Measurements from ENCODE around the gene STK25.

Gene STK25

DNA sequence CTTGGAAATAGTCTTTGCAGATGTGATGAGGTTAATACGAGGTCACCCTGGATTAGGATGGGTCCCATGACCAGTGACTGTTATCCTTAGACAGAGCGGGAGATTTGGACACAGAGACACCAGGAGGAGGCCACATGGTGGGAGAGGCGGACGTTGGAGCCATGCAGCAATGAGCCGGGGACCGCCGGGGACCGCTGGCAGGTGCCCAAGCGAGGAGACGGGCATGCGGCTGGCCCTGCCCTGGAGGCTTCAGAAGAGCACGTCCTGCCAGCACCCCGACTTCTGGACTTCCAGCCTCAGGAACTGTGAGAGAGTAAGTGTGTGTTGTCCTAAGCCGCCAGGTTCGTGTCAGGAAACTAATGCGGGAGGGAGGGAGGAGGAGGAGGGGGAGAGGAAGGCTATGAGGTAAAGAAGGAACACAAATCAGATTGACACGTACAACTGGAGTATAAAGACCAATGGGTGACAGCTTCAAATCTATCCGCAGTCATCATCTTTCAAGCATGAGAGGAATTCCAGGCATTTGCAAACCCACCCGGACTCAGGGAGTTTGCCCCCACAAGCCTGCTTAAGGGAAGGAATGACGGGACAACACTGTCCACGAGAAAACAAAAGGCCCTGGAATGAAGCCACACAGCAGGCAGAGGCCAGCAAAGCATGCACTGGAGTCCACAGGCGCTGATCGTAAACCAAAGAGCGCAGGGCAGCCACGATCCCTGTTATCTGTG lies 38.6 kb upstream of the STK25 start:
- peak overlapping the region; percentile 83 for H3K18ac ChIP-seq (ENCODE audit: low read length)
- H2BK15ac ChIP-seq (ENCODE audit: low read length): no peak overlapping the region
- peaks cover 0 to 4% of the 10 kb centered on the region in 2 donors for H3K9me3 ChIP-seq (replicated peaks in 1 of 2; ENCODE audit: control insufficient read depth in 2 of 2, insufficient read depth in 1 of 2, low read depth in 1 of 2, low read length in 2 of 2)
- H3K4ac ChIP-seq (ENCODE audit: low read length): no peak overlapping the region
- H2BK5ac ChIP-seq (ENCODE audit: low read length): no peak overlapping the region
- no peak overlapping the region for H3K23ac ChIP-seq (ENCODE audit: low read depth, low read length, poor library complexity)
- peaks cover under 1 to 12% (median 11%) of the 10 kb centered on the region in 3 experiments for H3K27me3 ChIP-seq (ENCODE audit: control insufficient read depth in 3 of 3, insufficient read depth in 3 of 3, low read depth in 1 of 3, low read length in 3 of 3)
- no peak overlapping the region for H3K14ac ChIP-seq (ENCODE audit: low read length)
- H3K27ac ChIP-seq (replicated peaks; ENCODE audit: low read length): peak overlapping the region; percentile 33
- H3K36me3 ChIP-seq (replicated peaks in 1 of 2; ENCODE audit: control insufficient read depth in 2 of 2, insufficient read depth in 2 of 2, low read length in 2 of 2): no peaks in the 10 kb centered on the region
- H2BK12ac ChIP-seq (ENCODE audit: low read length): peak overlapping the region; percentile 11
- H3K9ac ChIP-seq (ENCODE audit: low read depth, low read length, poor library complexity): no peak overlapping the region
- no peak overlapping the region for H4K8ac ChIP-seq (ENCODE audit: low read depth, low read length)
- H3K4me1 ChIP-seq (ENCODE audit: control insufficient read depth in 2 of 2, insufficient read depth in 1 of 2, low read depth in 1 of 2, low read length in 2 of 2): peaks cover 8 to 16% of the 10 kb centered on the region in 2 donors
- no peak overlapping the region for H4K91ac ChIP-seq (ENCODE audit: low read depth, low read length, poor library complexity)
- H3K79me1 ChIP-seq (ENCODE audit: low read depth, low read length): peaks cover 2% of the 10 kb centered on the region
- H3K4me3 ChIP-seq (ENCODE audit: low read length in 2 of 2): no peak overlapping the region
- DNase-seq (ENCODE audit: low spot score): peak; percentile 65
- peak overlapping the region; percentile 15 for H2AK5ac ChIP-seq (ENCODE audit: low read depth, low read length)
- no CpG with 5 or more reads among the region's 25 CpGs for WGBS, 2 donors (ENCODE audit: extremely low coverage in 2 of 2, insufficient read length in 2 of 2, insufficient replicate concordance in 1 of 2)
- no peak overlapping the region for H3K4me2 ChIP-seq (ENCODE audit: insufficient read depth, low read length, poor library complexity, severe bottlenecking)
- peak overlapping the region; percentile 70 for H2AFZ ChIP-seq (ENCODE audit: low read length)
- no peak overlapping the region for H2BK120ac ChIP-seq (ENCODE audit: low read depth, low read length)

DNA sequence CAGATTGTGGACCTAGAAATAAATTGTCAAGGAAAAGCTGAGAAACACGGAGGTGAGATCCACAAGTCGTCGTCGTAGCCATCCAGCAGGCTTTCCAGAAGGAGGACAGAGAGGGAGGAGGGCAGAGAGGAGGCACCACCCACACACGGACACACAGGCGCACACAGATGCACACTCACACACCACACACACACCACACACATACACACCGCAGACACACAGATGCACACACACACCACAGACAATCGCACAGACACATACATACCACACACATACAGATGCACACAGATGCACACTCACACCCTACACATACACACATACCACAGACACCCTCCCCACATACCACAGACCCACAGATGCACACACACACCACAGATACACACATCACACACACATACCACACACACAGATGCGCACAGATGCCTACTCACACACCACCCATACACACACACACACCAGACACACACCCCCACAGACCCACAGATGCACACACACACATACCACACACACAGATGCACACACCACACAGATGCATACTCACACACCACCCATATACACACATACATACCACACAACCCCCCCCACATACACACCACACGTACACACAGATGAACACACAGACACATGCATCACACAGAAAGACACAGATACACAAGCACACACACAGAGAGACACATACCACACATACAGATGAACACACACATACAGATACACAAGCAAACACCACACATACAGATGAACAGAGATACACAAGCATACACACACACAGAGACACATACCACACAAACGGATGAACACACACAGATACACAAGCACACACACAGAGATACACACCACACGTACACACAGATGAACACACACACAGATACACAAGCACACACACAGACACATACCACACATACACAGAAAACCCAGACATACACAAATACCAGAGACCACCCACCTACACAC lies 37.4 kb upstream of the STK25 start:
- DNase-seq (ENCODE audit: low spot score): no peak
- Histone ChIP-seq H2BK15ac (ENCODE audit: low read length) (no peak overlapping the region), H2BK5ac (ENCODE audit: low read length) (no peak overlapping the region), H4K8ac (ENCODE audit: low read depth, low read length) (peak overlapping the region; percentile 45), H3K18ac (ENCODE audit: low read length) (no peak overlapping the region), H4K91ac (ENCODE audit: low read depth, low read length, poor library complexity) (peak overlapping the region; percentile 19), H3K4me1 (ENCODE audit: control insufficient read depth in 2 of 2, insufficient read depth in 1 of 2, low read depth in 1 of 2, low read length in 2 of 2) (peaks cover 9 to 23% of the 10 kb centered on the region in 2 donors), H3K23ac (ENCODE audit: low read depth, low read length, poor library complexity) (peak overlapping the region; percentile 8), H3K36me3 (replicated peaks in 1 of 2; ENCODE audit: control insufficient read depth in 2 of 2, insufficient read depth in 2 of 2, low read length in 2 of 2) (no peaks in the 10 kb centered on the region), H3K4me2 (ENCODE audit: insufficient read depth, low read length, poor library complexity, severe bottlenecking) (no peak overlapping the region), H3K14ac (ENCODE audit: low read length) (peak overlapping the region; percentile 33), H2BK120ac (ENCODE audit: low read depth, low read length) (no peak overlapping the region), H2BK12ac (ENCODE audit: low read length) (no peak overlapping the region), H3K4ac (ENCODE audit: low read length) (peak overlapping the region; percentile 30), H3K27ac (replicated peaks; ENCODE audit: low read length) (no peak overlapping the region), H3K27me3 (ENCODE audit: control insufficient read depth in 3 of 3, insufficient read depth in 3 of 3, low read depth in 1 of 3, low read length in 3 of 3) (peaks cover 8 to 21% (median 21%) of the 10 kb centered on the region in 3 experiments), H3K4me3 (ENCODE audit: low read length in 2 of 2) (peak overlapping the region in 1 of 2 donors; percentile 23), H2AFZ (ENCODE audit: low read length) (no peak overlapping the region), H3K9me3 (replicated peaks in 1 of 2; ENCODE audit: control insufficient read depth in 2 of 2, insufficient read depth in 1 of 2, low read depth in 1 of 2, low read length in 2 of 2) (peaks cover 0 to 4% of the 10 kb centered on the region in 2 donors), H2AK5ac (ENCODE audit: low read depth, low read length) (peak overlapping the region; percentile 16), H3K9ac (ENCODE audit: low read depth, low read length, poor library complexity) (peak overlapping the region; percentile 73), H3K79me1 (ENCODE audit: low read depth, low read length) (peaks cover 2% of the 10 kb centered on the region)
- WGBS, 2 donors (ENCODE audit: extremely low coverage in 2 of 2, insufficient read length in 2 of 2, insufficient replicate concordance in 1 of 2): no CpG with 5 or more reads among the region's 12 CpGs

DNA sequence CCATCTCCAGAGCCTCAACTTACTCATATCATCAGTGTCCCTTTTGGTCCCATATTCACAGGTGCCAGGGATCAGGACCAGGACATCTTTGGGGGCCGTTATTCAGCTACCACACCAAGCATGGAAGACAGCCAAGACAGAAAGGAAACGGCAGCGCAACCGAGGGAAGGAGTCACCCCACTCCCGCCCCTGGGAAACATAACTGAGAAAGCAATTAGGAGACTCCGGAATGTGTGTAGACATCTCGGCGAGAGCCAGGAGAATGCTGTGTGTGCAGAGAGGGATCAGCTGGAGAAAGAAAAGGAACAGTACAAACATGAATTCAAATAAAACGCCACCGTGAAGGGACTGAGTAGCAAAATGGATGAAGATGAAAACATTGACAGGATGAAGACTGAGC lies 36.7 kb upstream of the STK25 start:
- Histone ChIP-seq H3K18ac (ENCODE audit: low read length) (no peak overlapping the region), H2BK120ac (ENCODE audit: low read depth, low read length) (no peak overlapping the region), H3K9me3 (replicated peaks in 1 of 2; ENCODE audit: control insufficient read depth in 2 of 2, insufficient read depth in 1 of 2, low read depth in 1 of 2, low read length in 2 of 2) (peaks cover 0 to 4% of the 10 kb centered on the region in 2 donors), H3K9ac (ENCODE audit: low read depth, low read length, poor library complexity) (no peak overlapping the region), H3K4me1 (ENCODE audit: control insufficient read depth in 2 of 2, insufficient read depth in 1 of 2, low read depth in 1 of 2, low read length in 2 of 2) (peaks cover 15 to 29% of the 10 kb centered on the region in 2 donors), H3K4ac (ENCODE audit: low read length) (no peak overlapping the region), H3K27ac (replicated peaks; ENCODE audit: low read length) (no peak overlapping the region), H2BK15ac (ENCODE audit: low read length) (no peak overlapping the region), H4K91ac (ENCODE audit: low read depth, low read length, poor library complexity) (no peak overlapping the region), H3K14ac (ENCODE audit: low read length) (no peak overlapping the region), H4K8ac (ENCODE audit: low read depth, low read length) (no peak overlapping the region), H3K4me2 (ENCODE audit: insufficient read depth, low read length, poor library complexity, severe bottlenecking) (no peak overlapping the region), H3K23ac (ENCODE audit: low read depth, low read length, poor library complexity) (no peak overlapping the region), H3K79me1 (ENCODE audit: low read depth, low read length) (peaks cover 2% of the 10 kb centered on the region), H3K27me3 (ENCODE audit: control insufficient read depth in 3 of 3, insufficient read depth in 3 of 3, low read depth in 1 of 3, low read length in 3 of 3) (peaks cover 8 to 28% (median 26%) of the 10 kb centered on the region in 3 experiments), H2AFZ (ENCODE audit: low read length) (no peak overlapping the region), H3K4me3 (ENCODE audit: low read length in 2 of 2) (no peak overlapping the region), H2BK12ac (ENCODE audit: low read length) (no peak overlapping the region), H2AK5ac (ENCODE audit: low read depth, low read length) (no peak overlapping the region), H3K36me3 (replicated peaks in 1 of 2; ENCODE audit: control insufficient read depth in 2 of 2, insufficient read depth in 2 of 2, low read length in 2 of 2) (no peaks in the 10 kb centered on the region), H2BK5ac (ENCODE audit: low read length) (no peak overlapping the region)
- DNase-seq (ENCODE audit: low spot score): no peak
- no CpG with 5 or more reads among the region's 10 CpGs for WGBS, 2 donors (ENCODE audit: extremely low coverage in 2 of 2, insufficient read length in 2 of 2, insufficient replicate concordance in 1 of 2)

DNA sequence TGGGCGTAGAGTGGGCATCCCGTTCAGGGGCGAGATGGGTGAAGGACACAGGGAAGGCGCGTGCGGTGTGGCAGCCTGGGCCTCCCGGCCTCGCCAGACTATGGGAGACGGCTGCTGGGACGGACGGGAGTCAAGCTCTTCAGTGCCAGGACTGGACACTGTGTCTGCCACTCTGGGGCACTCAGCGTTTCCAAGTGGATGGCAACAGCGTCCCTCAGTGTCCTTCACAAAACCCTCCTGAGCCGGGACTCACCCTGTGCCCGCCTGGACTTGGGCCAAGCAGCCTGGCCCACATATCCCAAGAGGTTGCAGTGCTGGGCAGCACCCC lies 33.9 kb upstream of the STK25 start:
- Histone ChIP-seq H3K4ac (ENCODE audit: low read length) (no peak overlapping the region), H2BK120ac (ENCODE audit: low read depth, low read length) (no peak overlapping the region), H3K9me3 (replicated peaks in 1 of 2; ENCODE audit: control insufficient read depth in 2 of 2, insufficient read depth in 1 of 2, low read depth in 1 of 2, low read length in 2 of 2) (peaks cover 0 to 2% of the 10 kb centered on the region in 2 donors), H3K79me1 (ENCODE audit: low read depth, low read length) (peaks cover 2% of the 10 kb centered on the region), H2BK5ac (ENCODE audit: low read length) (no peak overlapping the region), H3K23ac (ENCODE audit: low read depth, low read length, poor library complexity) (peak overlapping the region; percentile 34), H3K27ac (replicated peaks; ENCODE audit: low read length) (no peak overlapping the region), H3K4me1 (ENCODE audit: control insufficient read depth in 2 of 2, insufficient read depth in 1 of 2, low read depth in 1 of 2, low read length in 2 of 2) (peaks cover 26 to 29% of the 10 kb centered on the region in 2 donors), H4K8ac (ENCODE audit: low read depth, low read length) (no peak overlapping the region), H2BK12ac (ENCODE audit: low read length) (no peak overlapping the region), H3K14ac (ENCODE audit: low read length) (no peak overlapping the region), H3K9ac (ENCODE audit: low read depth, low read length, poor library complexity) (no peak overlapping the region), H4K91ac (ENCODE audit: low read depth, low read length, poor library complexity) (no peak overlapping the region), H3K4me3 (ENCODE audit: low read length in 2 of 2) (no peak overlapping the region), H2AFZ (ENCODE audit: low read length) (no peak overlapping the region), H2AK5ac (ENCODE audit: low read depth, low read length) (peak overlapping the region; percentile 81), H3K4me2 (ENCODE audit: insufficient read depth, low read length, poor library complexity, severe bottlenecking) (no peak overlapping the region), H3K18ac (ENCODE audit: low read length) (peak overlapping the region; percentile 59), H3K36me3 (replicated peaks in 1 of 2; ENCODE audit: control insufficient read depth in 2 of 2, insufficient read depth in 2 of 2, low read length in 2 of 2) (no peaks in the 10 kb centered on the region), H3K27me3 (ENCODE audit: control insufficient read depth in 3 of 3, insufficient read depth in 3 of 3, low read depth in 1 of 3, low read length in 3 of 3) (peaks cover 8 to 43% (median 26%) of the 10 kb centered on the region in 3 experiments), H2BK15ac (ENCODE audit: low read length) (no peak overlapping the region)
- DNase-seq (ENCODE audit: low spot score): no peak
- no CpG with 5 or more reads among the region's 15 CpGs for WGBS, 2 donors (ENCODE audit: extremely low coverage in 2 of 2, insufficient read length in 2 of 2, insufficient replicate concordance in 1 of 2)

All from neuronal stem cell (in vitro differentiated cells).